GM23338 (cell line): ENCODE data around the gene CLNK. TPM values are rescaled to one million over a fixed set of nuclear protein-coding genes. Genes with fewer than 3 reads are reported as not detected.

Source experiments
- ATAC-seq: fragments of 200-7000 bp; cut with Tn5 transposase; 3 replicates; pipeline ENCODE4 v1.9.1; 2020
- DNase-seq: peaks from one replicate; pipeline ENCODE4 v3.0.0-alpha.2; 2015; ENCODE audit warnings: low spot score
- H2AFZ ChIP-seq: fragments of 200-600 bp; sonication (generic); 2 replicates; pipeline ENCODE4 v1.8.0; 2016; ENCODE audit warnings: antibody characterized with exemption, mild to moderate bottlenecking, moderate library complexity
- H3F3A ChIP-seq: fragments of 200-600 bp; sonication (generic); replicated peaks from 2 replicates; pipeline ENCODE4 v1.8.0; 2017; ENCODE audit warnings: antibody characterized with exemption, mixed run types, low read depth
- H3K27ac ChIP-seq: fragments of 200-600 bp; sonication (generic); 2 replicates; pipeline ENCODE4 v1.6.1; 2016; ENCODE audit warnings: low read depth
- H3K27me3 ChIP-seq: fragments of 200-600 bp; sonication (generic); 2 replicates; pipeline ENCODE4 v1.8.0; 2016; ENCODE audit warnings: mild to moderate bottlenecking, mixed run types, moderate library complexity; ENCODE audit not compliant: insufficient read depth
- H3K36me3 ChIP-seq: fragments of 200-600 bp; sonication (generic); 2 replicates; pipeline ENCODE4 v1.8.0; 2016; ENCODE audit warnings: mild to moderate bottlenecking; ENCODE audit not compliant: insufficient read depth
- H3K4me1 ChIP-seq: fragments of 200-600 bp; sonication (generic); 2 replicates; pipeline ENCODE4 v1.8.0; 2016; ENCODE audit warnings: mild to moderate bottlenecking, moderate library complexity; ENCODE audit not compliant: insufficient read depth
- H3K4me2 ChIP-seq: fragments of 200-600 bp; sonication (generic); 2 replicates; pipeline ENCODE4 v1.7.1; 2017; ENCODE audit warnings: mixed run types
- H3K4me3 ChIP-seq: fragments of 200-600 bp; sonication (generic); 2 replicates; pipeline ENCODE4 v1.6.1; 2016; ENCODE audit warnings: mixed run types
- H3K79me2 ChIP-seq: fragments of 200-600 bp; sonication (generic); replicated peaks from 2 replicates; pipeline ENCODE4 v1.8.0; 2017; ENCODE audit warnings: mild to moderate bottlenecking; ENCODE audit not compliant: insufficient read depth
- H3K9me2 ChIP-seq: fragments of 200-600 bp; sonication (generic); 2 replicates; pipeline ENCODE4 v1.8.0; 2017; ENCODE audit not compliant: insufficient read depth
- H4K20me1 ChIP-seq: fragments of 200-600 bp; sonication (generic); replicated peaks from 2 replicates; pipeline ENCODE4 v1.8.0; 2017; ENCODE audit warnings: mild to moderate bottlenecking; ENCODE audit not compliant: insufficient read depth
- H3K27ac Mint-ChIP-seq: 2 replicates; pipeline ENCODE4 v1.8.0; 2020; ENCODE audit warnings: inconsistent platforms, mild to moderate bottlenecking, moderate library complexity, mixed read lengths
- H3K27me3 Mint-ChIP-seq: 3 replicates; pipeline ENCODE4 v1.8.0; 2022; ENCODE audit warnings: low read depth, mild to moderate bottlenecking, moderate library complexity, mixed read lengths, inconsistent platforms; ENCODE audit not compliant: insufficient read depth, poor library complexity
- H3K36me3 Mint-ChIP-seq: 3 replicates; pipeline ENCODE4 v1.8.0; 2021; ENCODE audit warnings: low read depth, mild to moderate bottlenecking, inconsistent platforms, moderate library complexity, mixed read lengths
- H3K4me1 Mint-ChIP-seq: 3 replicates; pipeline ENCODE4 v1.8.0; 2020; ENCODE audit warnings: mild to moderate bottlenecking, inconsistent platforms, mixed read lengths
- H3K4me3 Mint-ChIP-seq: 3 replicates; pipeline ENCODE4 v1.8.0; 2021; ENCODE audit warnings: moderate library complexity, mild to moderate bottlenecking, inconsistent platforms, mixed read lengths
- H3K9me3 Mint-ChIP-seq: 3 replicates; pipeline ENCODE4 v1.8.0; 2020; ENCODE audit warnings: moderate library complexity, mild to moderate bottlenecking, inconsistent platforms, mixed read lengths
- CREB1 ChIP-seq: fragments of 250-450 bp; sonication (Bioruptor Pico); IDR thresholded peaks from 2 replicates; pipeline ENCODE4 v1.5.0; 2020; ENCODE audit warnings: low read depth, mild to moderate bottlenecking, moderate library complexity
- ETS1 ChIP-seq: IDR thresholded peaks from 2 replicates; pipeline ENCODE4 v1.6.1; 2016; ENCODE audit warnings: antibody characterized with exemption
- EZH2 ChIP-seq: fragments of 200-600 bp; sonication (generic); IDR thresholded peaks from one replicate; pipeline ENCODE4 v1.8.0; 2017; ENCODE audit warnings: antibody characterized with exemption, mild to moderate bottlenecking, low read depth; ENCODE audit not compliant: unreplicated experiment
- JUNB ChIP-seq: IDR thresholded peaks from one replicate; pipeline ENCODE4 v1.6.1; 2016; ENCODE audit warnings: antibody characterized with exemption; ENCODE audit not compliant: unreplicated experiment
- NANOG ChIP-seq: IDR thresholded peaks from 2 replicates; pipeline ENCODE4 v1.6.1; 2016; ENCODE audit warnings: antibody characterized with exemption, borderline replicate concordance
- POLR2AphosphoS5 ChIP-seq: IDR thresholded peaks from 2 replicates; pipeline ENCODE4 v1.6.1; 2016; ENCODE audit warnings: antibody characterized with exemption, low read depth
- STAT1 ChIP-seq: IDR thresholded peaks from one replicate; pipeline ENCODE4 v1.6.1; 2016; ENCODE audit warnings: antibody characterized with exemption; ENCODE audit not compliant: unreplicated experiment
- ZNF462 ChIP-seq: fragments of 250-450 bp; sonication (Bioruptor Pico); IDR thresholded peaks from 2 replicates; pipeline ENCODE4 v1.5.0; 2020; ENCODE audit warnings: mild to moderate bottlenecking, moderate library complexity
- polyA plus RNA-seq: library from polyadenylated mRNA; unstranded; fragments of >200 nt; fragmentation: Nextera tagmentation; extraction: Ambion mirVana; gene quantifications from 2 replicates; pipeline ENCODE4 v1.2.1, GENCODE V29; 2016
- total RNA-seq: library from RNA; depleted of rRNA; stranded (reverse); fragments of >200 nt; shearing (Covaris generic); gene quantifications from 2 replicates; pipeline ENCODE4 v1.2.3, GENCODE V29; 2014

CLNK gene
- total and polyA plus RNA-seq, 2 experiments from 2014 or later: not detected

- TF ChIP-seq JUNB: no peak
- no peak for TF ChIP-seq ZNF462 (CRISPR knock-in tag)
- TF ChIP-seq NANOG: no peak
Measured at GRCh38 chr4:10667701-10668326, 16.8 kb downstream of the CLNK start (continued).

- no peaks in the 10 kb centered on the region for H3F3A ChIP-seq
- no peak for DNase-seq
- no peaks in the 10 kb centered on the region for H3K79me2 ChIP-seq
- H3K4me3 ChIP-seq: no peak overlapping the region
- no peaks in the 10 kb centered on the region for H3K9me2 ChIP-seq
- H3K36me3 ChIP-seq: no peaks in the 10 kb centered on the region
- H2AFZ ChIP-seq: no peak overlapping the region
- Mint-ChIP-seq H3K27ac (no peak overlapping the region), H3K9me3 (no peaks in the 10 kb centered on the region), H3K4me1 (no peaks in the 10 kb centered on the region), H3K36me3 (no peaks in the 10 kb centered on the region), H3K27me3 (peaks cover 6% of the 10 kb centered on the region), H3K4me3 (no peak overlapping the region)
- H3K27ac ChIP-seq: no peak overlapping the region
- no peaks in the 10 kb centered on the region for H3K27me3 ChIP-seq
- ATAC-seq: no peak
- no peaks in the 10 kb centered on the region for H4K20me1 ChIP-seq
- H3K4me1 ChIP-seq: no peaks in the 10 kb centered on the region
- no peak overlapping the region for H3K4me2 ChIP-seq
- no peak for TF ChIP-seq ETS1
- no peak for TF ChIP-seq CREB1 (CRISPR knock-in tag)
- no peak for TF ChIP-seq POLR2AphosphoS5
- no peak for TF ChIP-seq EZH2
- TF ChIP-seq STAT1: no peak
- no peak for TF ChIP-seq JUNB
- no peak for TF ChIP-seq ZNF462 (CRISPR knock-in tag)
Measured at GRCh38 chr4:10666616-10667015, 18.0 kb downstream of the CLNK start.
